D721Med (cell line): Measurements from ENCODE around the gene CRPPA.

ENCODE experiments used
- DNase-seq: peaks from one replicate; pipeline ENCODE4 v3.0.0; 2011; ENCODE audit warnings: low spot score; ENCODE audit not compliant: insufficient read length
- FAIRE-seq: peaks from 2 replicates; lab custom pipeline; 2011; peaks lifted over from hg19 to GRCh38; lab: Jason Lieb, UNC
- CTCF ChIP-seq: IDR thresholded peaks from 2 replicates; pipeline ENCODE4 v1.5.1; 2012; ENCODE audit warnings: mild to moderate bottlenecking, control low read depth; ENCODE audit not compliant: insufficient read depth; ENCODE audit errors: missing control alignments

Gene CRPPA

GRCh38 chr7:16402940-16403339 lies 18.4 kb downstream of the CRPPA start:
- DNase-seq (no peak), FAIRE-seq (no peak)
- no peak for TF ChIP-seq CTCF

- FAIRE-seq, result no peak
Observed at GRCh38 chr7:16402091-16402490, 19.2 kb downstream of the CRPPA start.

GRCh38 chr7:16400893-16401275 lies 20.5 kb downstream of the CRPPA start:
- DNase-seq, result no peak
- TF ChIP-seq CTCF, result no peak
- no peak for FAIRE-seq

More at GRCh38 chr7:16402091-16402490, 19.2 kb downstream of the CRPPA start:
- no peak for TF ChIP-seq CTCF
- no peak for DNase-seq

GRCh38 chr7:16399916-16400892 lies 21.1 kb downstream of the CRPPA start:
- DNase-seq (no peak), FAIRE-seq (no peak)
- TF ChIP-seq CTCF, result no peak

GRCh38 chr7:16399265-16399831 lies 22.0 kb downstream of the CRPPA start:
- no peak for DNase-seq
- no peak for FAIRE-seq
- no peak for TF ChIP-seq CTCF

- no peak for DNase-seq
- no peak for TF ChIP-seq CTCF
- FAIRE-seq, result no peak
Observed at GRCh38 chr7:16398146-16399017, 23.0 kb downstream of the CRPPA start.
